ENCODE data around the gene CRYBA1.

CRYBA1 gene

GRCh38 chr17:29212681-29213121 is 34.0 kb upstream of the CRYBA1 start:
- TF ChIP-seq CTCF (IDR thresholded peaks at IDR 0.05), result no peak

- TF ChIP-seq CTCF (IDR thresholded peaks at IDR 0.05), result no peak
Measured at GRCh38 chr17:29214215-29215146, 32.2 kb upstream of the CRYBA1 start.

GRCh38 chr17:29215174-29215573 is 31.5 kb upstream of the CRYBA1 start:
- no peak for TF ChIP-seq CTCF (IDR thresholded peaks at IDR 0.05)

GRCh38 chr17:29215717-29216116 is 30.9 kb upstream of the CRYBA1 start:
- no peak for TF ChIP-seq CTCF (IDR thresholded peaks at IDR 0.05)

GRCh38 chr17:29216181-29216580 is 30.5 kb upstream of the CRYBA1 start:
- no peak for TF ChIP-seq CTCF (IDR thresholded peaks at IDR 0.05)

GRCh38 chr17:29216856-29217255 is 29.8 kb upstream of the CRYBA1 start:
- TF ChIP-seq CTCF (IDR thresholded peaks at IDR 0.05), result no peak

GRCh38 chr17:29219378-29220047 is 27.1 kb upstream of the CRYBA1 start:
- peak; percentile 92 for TF ChIP-seq CTCF (IDR thresholded peaks at IDR 0.05)
